Transverse colon (tissue), 4 donors: ENCODE data around the gene CALR. TPM values are rescaled to one million over a fixed set of nuclear protein-coding genes. Genes with fewer than 3 reads are reported as not detected.

Source experiments
- DNase-seq: peaks from one replicate; pipeline ENCODE4 v3.0.0-alpha.2; 2019
- H3K27ac ChIP-seq, 4 donors: fragments of 200-600 bp; sonication (generic); 2 replicates each; pipeline ENCODE4 v1.5.1; 2016 to 2018; ENCODE audit warnings: inconsistent platforms in 4 of 4
- H3K27me3 ChIP-seq: fragments of 200-600 bp; sonication (generic); 2 replicates; pipeline ENCODE4 v1.5.1; 2017; ENCODE audit warnings: inconsistent platforms
- H3K36me3 ChIP-seq, 4 donors: fragments of 200-600 bp; sonication (generic); 2 replicates each; pipeline ENCODE4 v1.5.1; 2017 to 2019; ENCODE audit warnings: inconsistent platforms in 4 of 4
- H3K4me1 ChIP-seq, 4 donors: fragments of 200-600 bp; sonication (generic); 2 replicates each; pipeline ENCODE4 v1.5.1; 2017 to 2020; ENCODE audit warnings: inconsistent platforms in 4 of 4
- H3K4me3 ChIP-seq, 4 donors: fragments of 200-600 bp; sonication (generic); 1 replicate in 1 of 4; 2 replicates in 3 of 4; pipeline versions ENCODE4 v1.5.1 to v1.6.1; 2017 to 2019; ENCODE audit warnings: inconsistent platforms in 4 of 4
- H3K9me3 ChIP-seq, 2 donors: fragments of 200-600 bp; sonication (generic); 2 replicates each; pipeline ENCODE4 v1.5.1; 2017 to 2019; ENCODE audit warnings: inconsistent platforms in 2 of 2
- EP300 ChIP-seq: sonication (generic); formaldehyde crosslinking; IDR thresholded peaks from one replicate; pipeline ENCODE4 v1.6.1; 2017; ENCODE audit warnings: antibody characterized with exemption, low read depth
- POLR2A ChIP-seq: fragments of 450-650 bp; IDR thresholded peaks from one replicate; pipeline ENCODE4 v1.6.1; 2016; ENCODE audit warnings: antibody characterized with exemption, mild to moderate bottlenecking, moderate library complexity
- POLR2AphosphoS5 ChIP-seq, 3 donors: sonication (generic); formaldehyde crosslinking; IDR thresholded peaks; one replicate each; pipeline ENCODE4 v1.6.1; 2016; ENCODE audit warnings: antibody characterized with exemption in 3 of 3
- WGBS, 2 donors: methylation state at CpG; one replicate each; pipeline ENCODE4 v1.1.5; 2018; ENCODE audit warnings: low coverage in 1 of 2; 5-methylcytosine and 5-hydroxymethylcytosine counted together
- in situ Hi-C, 4 donors: fragments of 200-750 bp; cut with MboI; loops; one replicate each; pipeline versions ENCODE4 v1.15.0 to v1.15.1; 2017; ENCODE audit warnings: low sequenced_read_pairs in 3 of 4, low pct_ligation_motif_present in 1 of 4, low pct_unique_long_range_greater_than_20kb in 1 of 4
- intact Hi-C: fragments of 100-400 bp; cut with DNase I; formaldehyde crosslinking; loops from one replicate; pipeline ENCODE4 v1.15.1; 2023; ENCODE audit warnings: low total_unique reads
- small RNA-seq, 4 donors: library from RNA; depleted of rRNA; stranded (forward); fragments of <200 nt; gene quantifications; one replicate each; pipeline ENCODE3, GENCODE V24; 2016
- total RNA-seq, 4 donors: library from RNA; depleted of rRNA; stranded (reverse); fragments of >200 nt; gene quantifications; one replicate each; pipeline ENCODE4 v1.1.0, GENCODE V29; 2016
- TF ChIP-seq, protein P1 (sequence below), 5 experiments: fragments of 200-600 bp in 3 of 5; fragments of 450-650 bp in 2 of 5; sonication (generic) in 3 of 5; IDR thresholded peaks; 1 replicate in 2 of 5; 2 replicates in 3 of 5; pipeline ENCODE4 v1.5.1; 2016 to 2017; ENCODE audit warnings: antibody characterized with exemption in 5 of 5, inconsistent platforms in 3 of 5, mild to moderate bottlenecking in 2 of 5, moderate library complexity in 1 of 5

The CALR gene
- total RNA-seq, 4 donors from 2014 or later: 181 to 444 (median 317) TPM

DNA sequence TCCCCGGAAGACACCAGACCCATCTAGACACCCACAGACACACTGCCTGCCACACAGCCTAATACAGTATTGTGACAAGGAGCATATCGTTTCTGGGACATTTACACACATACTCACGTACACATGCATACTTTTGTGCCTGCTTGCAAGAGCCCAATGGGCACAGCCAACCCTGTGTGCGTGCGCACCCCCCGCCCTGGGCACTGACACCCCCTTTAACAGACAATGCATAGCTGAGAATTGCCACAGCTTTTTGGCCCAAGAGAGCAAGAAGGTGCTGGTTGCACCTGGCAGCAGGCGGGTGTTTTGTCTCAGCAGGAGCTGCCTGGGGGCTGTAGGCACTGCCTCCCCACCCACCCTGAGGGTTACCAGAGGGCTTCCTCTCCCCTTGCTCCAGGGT, 55.2 kb downstream of the CALR start:
- peaks cover 0 to 20% (median 9%) of the 10 kb centered on the region in 4 donors for H3K4me1 ChIP-seq
- H3K36me3 ChIP-seq: no peaks in the 10 kb centered on the region
- intact Hi-C loops: no loop called here
- in situ Hi-C loops: loop anchor here in 1 of 4 donors (25.0 kb wide), 1 partner anchor 94 kb away; no protein-coding TSS in a partner anchor
- no peak overlapping the region for H3K27ac ChIP-seq
- H3K27me3 ChIP-seq: no peaks in the 10 kb centered on the region
- TF ChIP-seq POLR2AphosphoS5 (IDR thresholded peaks at IDR 0.05) (no peak), EP300 (no peak), POLR2A (no peak)
- TF ChIP-seq, protein P1, sequence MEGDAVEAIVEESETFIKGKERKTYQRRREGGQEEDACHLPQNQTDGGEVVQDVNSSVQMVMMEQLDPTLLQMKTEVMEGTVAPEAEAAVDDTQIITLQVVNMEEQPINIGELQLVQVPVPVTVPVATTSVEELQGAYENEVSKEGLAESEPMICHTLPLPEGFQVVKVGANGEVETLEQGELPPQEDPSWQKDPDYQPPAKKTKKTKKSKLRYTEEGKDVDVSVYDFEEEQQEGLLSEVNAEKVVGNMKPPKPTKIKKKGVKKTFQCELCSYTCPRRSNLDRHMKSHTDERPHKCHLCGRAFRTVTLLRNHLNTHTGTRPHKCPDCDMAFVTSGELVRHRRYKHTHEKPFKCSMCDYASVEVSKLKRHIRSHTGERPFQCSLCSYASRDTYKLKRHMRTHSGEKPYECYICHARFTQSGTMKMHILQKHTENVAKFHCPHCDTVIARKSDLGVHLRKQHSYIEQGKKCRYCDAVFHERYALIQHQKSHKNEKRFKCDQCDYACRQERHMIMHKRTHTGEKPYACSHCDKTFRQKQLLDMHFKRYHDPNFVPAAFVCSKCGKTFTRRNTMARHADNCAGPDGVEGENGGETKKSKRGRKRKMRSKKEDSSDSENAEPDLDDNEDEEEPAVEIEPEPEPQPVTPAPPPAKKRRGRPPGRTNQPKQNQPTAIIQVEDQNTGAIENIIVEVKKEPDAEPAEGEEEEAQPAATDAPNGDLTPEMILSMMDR (IDR thresholded peaks at IDR 0.05): no peak
- 90% methylated on average over 7 of the region's 7 CpGs; no CpG with 5 or more reads in 1 of the 2 donors for WGBS, 2 donors
- H3K4me3 ChIP-seq: no peak overlapping the region
- H3K9me3 ChIP-seq: no peaks in the 10 kb centered on the region
- no peak for DNase-seq

Small RNA genes within 50 kb of the gene (small RNA-seq; reads per million reads assigned to genes)
- 0 to 0.42 (median 0.14) reads per million in 4 donors for gene MIR5695
- gene MIR6515: 0 to 0.70 (median 0.14) reads per million in 4 donors

Other genes starting within 250 kb of the CALR start
- gene FBXW9, start 242.0 kb upstream of the CALR start, total RNA-seq: 1 to 10 TPM; 3.2 to 8.1 (median 4.9) TPM
- gene TNPO2, start 214.7 kb upstream of the CALR start, total RNA-seq: 100 to 1,000 TPM in 1 of 4 donors, 10 to 100 TPM in 3; 39.2 to 128 (median 62.7) TPM
- 100 to 1,000 TPM; 295 to 760 (median 327) TPM for gene TRIR, start 203.9 kb upstream of the CALR start, total RNA-seq
- gene GET3, start 201.1 kb upstream of the CALR start, total RNA-seq: 10 to 100 TPM; 18.3 to 75.2 (median 43.6) TPM
- 100 to 1,000 TPM; 121 to 325 (median 141) TPM for gene BEST2, start 186.8 kb upstream of the CALR start, total RNA-seq
- gene HOOK2, start 163.1 kb upstream of the CALR start, total RNA-seq: 100 to 1,000 TPM; 138 to 387 (median 215) TPM
- 100 to 1,000 TPM; 386 to 857 (median 664) TPM for gene JUNB, start 147.1 kb upstream of the CALR start, total RNA-seq
- gene PRDX2, start 136.8 kb upstream of the CALR start, total RNA-seq: 100 to 1,000 TPM; 172 to 357 (median 198) TPM
- 1 to 10 TPM in 1 of 4 donors, not detected in 3; 1.6 TPM for gene THSD8, start 136.5 kb upstream of the CALR start, total RNA-seq
- 10 to 100 TPM in 1 of 4 donors, 1 to 10 TPM in 2, not detected in 1; 2.7 to 17.5 (median 4.0) TPM for gene RNASEH2A, start 132.0 kb upstream of the CALR start, total RNA-seq
- gene RTBDN, start 104.0 kb upstream of the CALR start, total RNA-seq: not detected
- 1 to 10 TPM in 1 of 4 donors, under 1 TPM in 2, not detected in 1; 0.64 to 2.4 (median 0.82) TPM for gene MAST1, start 100.1 kb upstream of the CALR start, total RNA-seq
- 10 to 100 TPM; 24.6 to 34.4 (median 34.4) TPM for gene DNASE2, start 57.2 kb upstream of the CALR start, total RNA-seq
- under 1 TPM in 1 of 4 donors, not detected in 3; 0.32 TPM for gene KLF1, start 51.4 kb upstream of the CALR start, total RNA-seq
- 10 to 100 TPM in 3 of 4 donors, 1 to 10 TPM in 1; 1.9 to 43.4 (median 33.2) TPM for gene GCDH, start 47.4 kb upstream of the CALR start, total RNA-seq
- under 1 TPM in 1 of 4 donors, not detected in 3; 0.68 TPM for gene SYCE2, start 19.3 kb upstream of the CALR start, total RNA-seq
- 10 to 100 TPM; 18.0 to 40.8 (median 32.6) TPM for gene FARSA, start 4.9 kb upstream of the CALR start, total RNA-seq
- gene RAD23A, start 7.3 kb downstream of the CALR start, total RNA-seq: 10 to 100 TPM; 57.9 to 87.9 (median 75.9) TPM
- gene GADD45GIP1, start 18.6 kb downstream of the CALR start, total RNA-seq: 10 to 100 TPM; 28.6 to 55.0 (median 33.6) TPM
- under 1 TPM in 2 of 4 donors, not detected in 2; 0.27 to 0.32 TPM for gene DAND5, start 31.0 kb downstream of the CALR start, total RNA-seq
- 10 to 100 TPM; 25.4 to 53.1 (median 29.3) TPM for gene NFIX, start 56.9 kb downstream of the CALR start, total RNA-seq
- 10 to 100 TPM in 3 of 4 donors, 1 to 10 TPM in 1; 4.5 to 33.4 (median 16.7) TPM for gene LYL1, start 164.2 kb downstream of the CALR start, total RNA-seq
- gene TRMT1, start 178.1 kb downstream of the CALR start, total RNA-seq: 100 to 1,000 TPM in 1 of 4 donors, 10 to 100 TPM in 3; 26.6 to 199 (median 60.7) TPM
- 10 to 100 TPM; 31.6 to 54.2 (median 36.5) TPM for gene NACC1, start 179.7 kb downstream of the CALR start, total RNA-seq
- gene STX10, start 211.8 kb downstream of the CALR start, total RNA-seq: 100 to 1,000 TPM in 1 of 4 donors, 10 to 100 TPM in 3; 69.7 to 164 (median 84.2) TPM
- gene IER2, start 211.8 kb downstream of the CALR start, total RNA-seq: 100 to 1,000 TPM; 184 to 503 (median 244) TPM